ENCODE data around the gene ANKS3. TPM values are rescaled to one million over a fixed set of nuclear protein-coding genes. Genes with fewer than 3 reads are reported as not detected.

Gene ANKS3
- total and polyA plus RNA-seq, 10 of the 15 experiments (the other 5 are each of a cell fraction or from before 2014, with no cell fraction given) = 0.29 to 14.2 (median 8.5) TPM

DNA sequence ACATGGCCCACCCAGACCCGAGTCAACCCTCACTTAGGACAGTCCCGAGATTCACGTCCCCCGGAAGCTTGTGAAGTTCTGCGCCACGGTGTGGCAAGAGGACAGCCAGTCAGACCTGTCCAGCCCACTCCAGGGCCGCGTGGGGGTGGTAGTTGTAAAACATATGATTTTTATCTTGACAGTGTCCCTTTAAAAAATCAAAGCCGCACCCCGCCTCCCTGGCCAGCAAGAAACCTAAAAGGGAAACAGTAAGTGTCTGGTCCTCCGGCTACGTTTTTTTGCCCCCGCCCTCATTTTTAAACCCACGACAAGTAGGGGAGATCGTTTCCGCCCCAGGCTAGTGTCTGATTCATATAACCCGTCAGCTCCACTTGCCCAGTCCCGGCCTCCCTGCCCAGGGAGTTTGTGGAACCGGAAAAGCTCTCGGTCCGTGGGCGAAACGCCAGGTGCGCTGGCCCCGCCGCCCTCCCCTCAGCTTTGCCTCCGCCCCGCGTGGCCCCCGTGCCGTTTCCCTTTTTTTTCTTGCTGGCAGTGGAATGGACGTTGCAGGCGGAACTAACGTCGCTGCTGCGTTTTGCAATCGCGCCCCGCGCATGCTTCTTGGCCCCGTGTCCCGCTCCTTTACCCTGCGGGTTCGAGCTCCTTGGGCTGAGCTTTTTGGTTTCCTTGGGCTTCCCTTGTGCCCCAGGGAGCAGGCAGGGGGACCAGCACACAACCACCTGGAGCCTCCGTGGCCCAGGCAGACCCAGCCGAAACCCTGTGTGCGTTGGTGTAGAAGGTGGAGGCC lies 54.0 kb downstream of the ANKS3 start:
- CTCF ChIA-PET = no interaction called here
- no peak overlapping the region for H3K27ac ChIP-seq (ENCODE audit: control insufficient read depth, insufficient read depth)
- SMC1A ChIA-PET (ENCODE audit: uncharacterized antibody, unreplicated experiment) = no interaction called here
- 97% methylated on average over 42 of the region's 47 CpGs for WGBS (ENCODE audit: insufficient coverage, insufficient replicate concordance, low lambda C conversion rate, missing lambda C conversion rate)
- H3K9me3 ChIP-seq (replicated peaks; ENCODE audit: control insufficient read depth, insufficient read depth, low read length) = no peaks in the 10 kb centered on the region
- H4K20me1 ChIP-seq (ENCODE audit: control insufficient read depth, insufficient read depth) = no peaks in the 10 kb centered on the region; the same call in 1 of the 2 replicates
- intact Hi-C loops (cut with micrococcal nuclease; ENCODE audit: unreplicated experiment) (no loop called here), in situ Hi-C loops (cut with MboI) (no loop called here)
- no peaks in the 10 kb centered on the region for H3K79me2 ChIP-seq (ENCODE audit: control insufficient read depth, insufficient read depth, low read length)
- no peak overlapping the region for H3K9ac ChIP-seq (ENCODE audit: control insufficient read depth, insufficient read depth, low read length)
- ATAC-seq (no peak), DNase-seq (ENCODE audit: low read depth, low spot score) (no peak), FAIRE-seq (no peak)
- TF ChIP-seq USF2 (IDR thresholded peaks at IDR 0.05; ENCODE audit: borderline replicate concordance, low read depth, low read length) (no peak), ZNF622 (IDR thresholded peaks at IDR 0.05) (no peak), CREM (IDR thresholded peaks at IDR 0.05; ENCODE audit: low read depth) (no peak), ATF7 (IDR thresholded peaks at IDR 0.05; ENCODE audit: low read depth) (no peak)
- TF ChIP-seq, protein P1, sequence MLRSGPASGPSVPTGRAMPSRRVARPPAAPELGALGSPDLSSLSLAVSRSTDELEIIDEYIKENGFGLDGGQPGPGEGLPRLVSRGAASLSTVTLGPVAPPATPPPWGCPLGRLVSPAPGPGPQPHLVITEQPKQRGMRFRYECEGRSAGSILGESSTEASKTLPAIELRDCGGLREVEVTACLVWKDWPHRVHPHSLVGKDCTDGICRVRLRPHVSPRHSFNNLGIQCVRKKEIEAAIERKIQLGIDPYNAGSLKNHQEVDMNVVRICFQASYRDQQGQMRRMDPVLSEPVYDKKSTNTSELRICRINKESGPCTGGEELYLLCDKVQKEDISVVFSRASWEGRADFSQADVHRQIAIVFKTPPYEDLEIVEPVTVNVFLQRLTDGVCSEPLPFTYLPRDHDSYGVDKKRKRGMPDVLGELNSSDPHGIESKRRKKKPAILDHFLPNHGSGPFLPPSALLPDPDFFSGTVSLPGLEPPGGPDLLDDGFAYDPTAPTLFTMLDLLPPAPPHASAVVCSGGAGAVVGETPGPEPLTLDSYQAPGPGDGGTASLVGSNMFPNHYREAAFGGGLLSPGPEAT (IDR thresholded peaks at IDR 0.05; ENCODE audit: low read depth) = no peak
- peaks cover 0 to 26% of the 10 kb centered on the region in 2 experiments for H3K36me3 ChIP-seq (ENCODE audit: control insufficient read depth in 2 of 2, insufficient read depth in 2 of 2, low read length in 1 of 2)
- H3K4me3 ChIP-seq = no peak overlapping the region
- H3K4me2 ChIP-seq (ENCODE audit: control insufficient read depth, insufficient read depth) = no peak overlapping the region
- H2AFZ ChIP-seq (ENCODE audit: control insufficient read depth, low read depth, low read length) = no peak overlapping the region
- RAD21 ChIA-PET (ENCODE audit: unreplicated experiment) = no interaction called here
- H3K27me3 ChIP-seq (replicated peaks in 1 of 2; ENCODE audit: control insufficient read depth in 2 of 2, insufficient read depth in 2 of 2, low read length in 1 of 2) = no peaks in the 10 kb centered on the region
- no peaks in the 10 kb centered on the region for H3K4me1 ChIP-seq (ENCODE audit: control insufficient read depth, insufficient read depth, low read length)
- BruUV-seq (replicated peaks) = no TSS peak
- POLR2A ChIA-PET = no interaction called here
